HG02642 (cell line): ENCODE measurements around the gene ZPBP2.
"Not testable (repeated sequence)": the region's sequence is repeated elsewhere in the genome, so short reads cannot be mapped to it uniquely, and the experiment has no call there.

Source experiments
- ATAC-seq: cut with Tn5 transposase; IDR thresholded peaks from one replicate; pipeline ENCODE4 v1.9.1; 2021; ENCODE audit warnings: mild to moderate bottlenecking; ENCODE audit not compliant: unreplicated experiment, poor library complexity

ZPBP2 gene

DNA sequence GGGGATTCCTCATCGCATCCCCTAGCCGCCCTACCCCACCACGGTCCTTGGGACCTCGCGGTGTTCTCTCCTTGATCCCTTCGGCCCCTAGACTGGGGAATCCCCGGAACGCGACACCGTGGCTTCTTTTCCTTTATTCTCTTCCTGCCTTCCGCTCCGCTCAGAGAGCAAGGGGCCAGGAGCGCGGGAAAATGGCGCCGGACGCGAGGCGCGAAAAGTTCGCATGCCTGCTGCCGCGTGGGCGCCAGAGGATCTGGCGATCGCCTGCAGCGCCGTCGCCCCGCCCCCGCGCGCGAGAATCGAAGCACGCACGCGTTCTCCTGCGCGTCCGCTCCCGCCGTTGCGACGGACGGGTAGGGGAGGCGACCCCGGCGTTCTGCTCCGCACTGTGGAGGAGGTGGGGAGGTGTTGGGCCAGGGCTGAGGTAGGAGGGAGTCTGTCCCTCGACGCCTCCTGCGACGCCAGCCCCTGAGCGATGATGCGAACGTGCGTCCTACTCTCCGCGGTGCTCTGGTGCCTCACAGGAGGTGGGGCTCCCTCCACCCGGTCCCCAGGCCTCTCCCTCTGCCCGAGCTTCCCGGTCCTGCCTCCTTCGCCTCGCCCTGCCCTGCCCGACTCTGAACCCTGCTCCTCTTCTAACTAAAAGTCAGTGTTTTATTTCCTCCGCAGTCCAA, at the start of gene ZPBP2:
ZPBP2 (plus strand) TSS at position 323 of the 674 bp plus-strand sequence; CDS start at position 476, 153 bp downstream.
- peak; percentile 0 for ATAC-seq

DNA sequence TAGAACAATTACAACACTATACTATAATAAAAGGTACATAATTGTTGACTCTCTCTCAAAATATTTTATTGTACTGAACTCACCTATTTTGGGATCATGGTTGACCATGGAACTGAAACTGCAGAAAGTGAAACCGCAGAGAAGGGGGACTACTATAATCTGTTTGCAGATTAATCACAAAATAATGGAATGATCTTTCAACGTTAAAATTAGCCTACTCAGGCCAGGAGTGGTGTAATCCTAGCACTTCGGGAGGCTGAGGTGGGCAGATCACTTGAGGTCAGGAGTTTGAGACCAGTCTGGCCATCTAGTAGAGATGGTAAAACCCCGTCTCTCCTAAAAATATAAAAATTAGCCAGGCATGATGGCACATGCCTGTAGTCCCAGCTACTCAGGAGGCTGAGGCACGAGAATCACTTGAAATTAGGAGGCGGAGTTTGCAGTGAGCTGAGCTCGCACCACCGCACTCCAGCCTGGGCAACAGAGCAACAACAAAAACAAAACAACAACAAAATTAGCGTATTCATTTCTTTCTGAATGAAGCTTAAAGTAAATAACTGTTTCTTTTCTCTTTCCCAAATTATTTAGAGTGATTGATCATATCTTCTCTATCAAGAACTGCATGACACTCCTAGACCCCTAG, 49.5 kb upstream of the ZPBP2 start:
- ATAC-seq, result no peak

DNA sequence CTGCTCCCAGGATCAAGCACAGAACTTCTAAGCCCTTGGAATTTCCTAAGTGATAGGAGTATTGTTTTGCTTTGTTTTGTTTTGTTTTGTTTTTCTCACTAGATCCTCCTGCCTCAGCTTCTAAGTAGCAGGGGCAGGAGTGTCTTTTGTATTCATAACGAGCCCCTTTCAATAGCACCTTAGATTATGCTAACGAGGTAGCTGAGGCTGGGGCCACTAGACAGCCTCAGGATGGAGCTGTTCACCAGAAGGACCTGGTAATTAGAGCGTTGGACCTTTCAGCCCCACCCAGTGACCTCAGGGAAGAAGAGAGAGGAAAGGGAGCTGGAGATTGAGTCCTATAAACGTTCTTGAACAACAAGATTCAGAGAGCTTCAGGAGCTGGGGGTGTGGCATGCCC, 47.5 kb upstream of the ZPBP2 start:
- ATAC-seq, result no peak

DNA sequence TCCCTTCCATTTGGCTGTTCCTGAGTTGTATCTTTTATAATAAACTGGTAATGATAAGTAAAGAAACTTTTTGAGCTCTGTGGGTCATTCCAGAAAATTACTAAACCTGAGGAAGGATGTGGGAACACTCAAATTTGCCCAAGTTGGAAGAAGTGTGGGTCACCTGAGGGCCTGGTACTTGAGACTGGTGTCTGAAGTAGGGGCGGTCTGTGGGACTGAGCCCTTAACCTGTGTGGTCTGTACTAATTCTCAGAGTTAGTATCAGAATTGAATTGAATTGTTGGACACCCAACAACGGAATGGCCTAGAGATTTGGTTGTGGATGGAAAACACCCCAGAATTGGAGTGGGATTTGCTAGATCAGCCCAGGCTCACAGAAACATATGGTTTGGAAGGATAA, 47.0 kb upstream of the ZPBP2 start:
- no peak for ATAC-seq

GRCh38 chr17:39822051-39822451, 46.0 kb upstream of the ZPBP2 start:
- ATAC-seq, result no peak

GRCh38 chr17:39823407-39824054, 44.5 kb upstream of the ZPBP2 start:
- no peak for ATAC-seq

GRCh38 chr17:39826334-39826733, 41.7 kb upstream of the ZPBP2 start:
- ATAC-seq, result no peak

- ATAC-seq, result no peak
Observed at GRCh38 chr17:39828443-39828842, 39.6 kb upstream of the ZPBP2 start.

DNA sequence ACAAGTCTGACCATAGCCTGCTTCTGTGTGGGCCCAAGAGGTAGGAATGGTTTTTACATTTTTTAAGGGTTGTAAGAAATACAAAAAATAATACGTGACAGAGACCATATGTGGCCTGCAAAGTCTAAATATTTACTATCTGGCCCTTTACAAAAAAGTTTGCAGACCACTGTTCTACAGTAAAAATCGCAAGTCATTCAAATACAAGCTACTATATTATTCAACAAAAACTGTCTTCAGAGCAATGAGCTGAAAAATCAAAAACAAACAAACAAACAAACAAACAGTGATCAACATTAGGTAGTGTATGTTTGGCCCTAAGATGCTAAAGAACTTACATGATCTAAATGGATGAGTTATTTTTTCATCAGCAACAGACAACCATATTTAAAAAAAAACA, 36.4 kb upstream of the ZPBP2 start:
- no peak for ATAC-seq

GRCh38 chr17:39834017-39834416, 34.0 kb upstream of the ZPBP2 start:
- no peak for ATAC-seq

GRCh38 chr17:39835038-39835786, 32.8 kb upstream of the ZPBP2 start:
- ATAC-seq, result no peak

DNA sequence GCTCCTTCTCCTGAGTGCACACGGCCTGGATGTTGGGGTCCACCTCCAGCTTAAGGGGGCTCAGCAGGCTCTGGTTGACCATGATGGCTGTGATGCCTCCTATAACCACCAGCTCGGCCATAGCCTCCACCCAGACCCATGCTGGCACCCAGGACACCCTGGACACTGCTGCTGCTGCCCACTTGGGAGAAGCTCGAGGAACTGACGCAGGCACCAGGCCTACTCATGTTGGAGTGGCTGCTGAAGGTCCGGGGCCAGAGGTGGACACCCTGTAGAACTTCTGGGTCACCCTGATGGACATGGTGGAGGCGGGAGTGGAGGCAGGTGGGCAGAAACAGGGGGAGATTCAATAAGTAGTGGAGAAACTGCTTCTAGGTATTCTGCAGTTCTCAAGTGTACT, 31.9 kb upstream of the ZPBP2 start:
- no peak for ATAC-seq

GRCh38 chr17:39838057-39838456, 29.9 kb upstream of the ZPBP2 start:
- ATAC-seq, result no peak

DNA sequence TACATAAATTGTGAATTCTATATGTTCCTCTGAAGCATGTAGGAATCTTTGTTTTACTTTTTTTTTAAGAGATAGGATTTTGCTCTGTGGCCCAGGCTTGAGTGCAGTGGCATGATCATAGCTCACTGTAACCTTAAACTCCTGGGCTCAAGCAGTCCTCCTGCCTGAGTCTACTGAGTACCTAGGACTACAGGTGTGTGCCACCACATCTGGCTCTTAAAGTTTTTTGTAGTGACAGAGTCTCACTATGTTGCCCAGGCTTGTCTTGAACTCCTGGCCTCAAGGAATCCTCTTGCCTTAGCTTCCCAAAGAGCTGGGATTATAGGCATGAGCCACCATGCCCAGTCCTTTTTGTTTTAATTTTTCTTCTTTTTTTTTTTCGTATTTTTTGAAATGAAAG, 29.2 kb upstream of the ZPBP2 start:
- no peak for ATAC-seq

GRCh38 chr17:39841134-39841683, 26.8 kb upstream of the ZPBP2 start:
- no peak for ATAC-seq

GRCh38 chr17:39845052-39845846, 22.8 kb upstream of the ZPBP2 start:
- no peak for ATAC-seq

- no peak for ATAC-seq
Observed at GRCh38 chr17:39846205-39846604, 21.8 kb upstream of the ZPBP2 start.

DNA sequence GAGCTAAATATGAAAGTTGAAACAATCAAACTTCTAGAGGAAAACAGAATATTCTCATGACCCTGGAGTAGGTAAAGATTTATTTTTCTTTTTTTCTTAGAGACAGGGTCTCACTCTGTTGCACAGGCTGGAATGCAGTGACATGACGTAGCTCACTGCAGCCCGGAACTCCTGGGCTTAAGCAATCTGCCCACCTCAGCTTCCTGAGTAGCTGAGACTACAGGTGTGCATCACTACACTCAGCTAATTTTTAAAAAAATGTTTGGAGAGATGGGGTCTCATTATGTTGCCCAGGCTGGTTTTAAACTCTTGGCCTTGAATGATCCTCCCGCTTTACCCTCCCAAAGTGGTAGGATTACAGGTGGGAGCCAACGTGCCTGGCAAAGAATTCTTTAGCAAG, 19.4 kb upstream of the ZPBP2 start:
- ATAC-seq, result no peak

DNA sequence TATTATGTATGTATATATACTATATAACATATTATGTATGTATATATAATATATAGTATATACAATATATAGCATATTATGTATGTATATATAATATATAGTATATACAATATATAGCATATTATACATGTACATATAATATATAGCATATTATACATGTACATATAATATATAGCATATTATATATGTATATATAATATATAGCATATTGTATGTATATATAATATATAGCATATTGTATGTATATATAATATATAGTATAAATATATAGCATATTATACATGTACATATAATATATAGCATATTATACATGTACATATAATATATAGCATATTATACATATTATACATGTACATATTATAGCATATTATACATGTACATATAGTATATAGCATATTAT, 17.8 kb upstream of the ZPBP2 start:
- ATAC-seq, result not testable (repeated sequence)

GRCh38 chr17:39852239-39852638, 15.8 kb upstream of the ZPBP2 start:
- no peak for ATAC-seq
